ENCODE results near the gene FGD3. TPM values are rescaled to one million over a fixed set of nuclear protein-coding genes. Genes with fewer than 3 reads are reported as not detected.

The FGD3 gene
- total RNA-seq, 2 experiments from 2014 or later: 41.8 to 66.7 TPM

DNA sequence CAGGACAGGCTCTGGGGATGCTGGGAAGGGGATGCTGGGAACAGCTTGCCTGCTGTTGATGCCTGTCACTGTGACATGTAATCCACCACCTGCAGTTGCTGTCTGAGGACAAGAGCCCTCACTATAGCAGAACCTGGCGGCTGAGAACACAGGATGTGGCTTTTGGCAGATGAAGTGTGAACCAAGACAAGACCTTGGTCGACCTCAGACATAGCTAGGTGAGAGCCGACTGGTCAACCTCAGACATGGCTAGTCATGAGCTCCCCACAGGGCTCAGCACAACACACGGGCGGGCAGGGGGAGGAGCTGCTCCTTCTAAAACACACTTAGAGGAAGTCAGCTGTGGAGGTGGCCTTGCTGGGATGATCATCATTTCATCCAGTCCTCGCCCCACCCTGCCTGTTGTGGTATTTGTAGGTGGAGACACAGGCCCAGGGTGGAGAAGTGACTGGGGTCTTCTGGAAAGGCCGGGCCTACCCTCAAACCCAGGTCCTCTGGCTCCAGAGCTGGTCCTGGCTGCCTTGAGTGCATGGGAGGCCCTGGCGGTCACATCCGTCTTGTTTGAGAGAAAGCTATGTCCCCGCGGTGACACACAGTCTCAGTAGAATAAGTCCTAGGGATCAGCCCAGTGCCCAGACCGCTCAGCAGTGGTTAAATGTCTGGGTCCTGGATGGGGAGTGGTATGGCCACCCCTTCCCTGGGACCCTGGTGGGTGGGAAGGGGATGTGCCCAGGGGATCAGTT is 117.2 kb downstream of the FGD3 start:
- peak overlapping the region; percentile 76 for H3K4me3 Mint-ChIP-seq
- ChIA-PET POLR2A (interaction anchor here (0.6 to 1.5 kb wide), 13 partner anchors 10 to 1204 kb away, joined by 3 to 10 read pairs (median 4); partner anchors contain the start of gene CARD19), CTCF (interaction anchor here (0.6 to 2.1 kb wide), 8 partner anchors 23 to 501 kb away, joined by 3 to 9 read pairs (median 3); no protein-coding TSS in a partner anchor)
- peaks cover 51% of the 10 kb centered on the region for H3K36me3 Mint-ChIP-seq (ENCODE audit: low read depth)
- H3K4me1 Mint-ChIP-seq: peaks cover 94% of the 10 kb centered on the region
- intact Hi-C loops (cut with DNase I, micrococcal nuclease): loop anchor here (1.0 to 5.0 kb wide), 8 partner anchors 18 to 503 kb away; partner anchors contain the start of genes FAM120AOS (in 1 of the 2) and NINJ1 (in 1 of the 2)
- H3K27ac Mint-ChIP-seq: peak overlapping the region; percentile 98
- ATAC-seq (peak; percentile 90), DNase-seq (peak; percentile 96)
- H3K9me3 Mint-ChIP-seq (ENCODE audit: low read depth): peaks cover 4% of the 10 kb centered on the region
- no peaks in the 10 kb centered on the region for H3K27me3 Mint-ChIP-seq

DNA sequence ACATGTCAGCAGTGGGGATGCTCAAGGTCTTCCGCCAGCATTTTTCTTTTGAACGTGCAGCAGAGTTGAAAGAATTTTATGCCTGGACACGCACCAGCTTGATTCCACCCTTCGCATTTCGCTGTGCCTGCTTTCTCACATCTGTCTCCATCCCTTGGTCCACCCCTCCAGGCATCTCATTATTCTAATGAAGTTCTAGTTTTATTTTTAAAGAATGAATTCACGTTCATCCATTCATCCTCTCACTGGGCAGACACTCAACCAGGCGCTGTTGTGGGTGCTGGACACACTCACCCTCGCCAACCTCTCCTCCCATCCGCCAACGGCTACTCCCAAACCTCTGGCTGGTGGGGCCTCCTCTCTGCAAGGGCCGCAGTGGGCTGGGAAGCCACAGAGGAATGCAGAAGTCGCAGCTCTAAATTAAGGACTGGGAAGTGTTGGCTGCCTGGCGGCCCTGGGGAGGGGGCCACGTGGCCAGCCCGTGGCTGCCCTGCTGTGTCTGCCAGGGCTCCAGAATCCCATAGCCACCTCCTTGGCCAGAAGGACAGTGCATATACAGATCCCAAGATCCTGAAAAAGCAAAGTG is 117.9 kb downstream of the FGD3 start:
- Mint-ChIP-seq H3K4me3 (peak overlapping the region; percentile 76), H3K4me1 (peaks cover 91% of the 10 kb centered on the region), H3K9me3 (ENCODE audit: low read depth) (peaks cover 4% of the 10 kb centered on the region), H3K36me3 (ENCODE audit: low read depth) (peaks cover 49% of the 10 kb centered on the region), H3K27me3 (no peaks in the 10 kb centered on the region), H3K27ac (peak overlapping the region; percentile 98)
- CTCF ChIA-PET: interaction anchor here (0.6 to 2.1 kb wide), 8 partner anchors 23 to 62 kb away, joined by 3 to 9 read pairs (median 4); no protein-coding TSS in a partner anchor
- POLR2A ChIA-PET: interaction anchor here (0.6 to 1.5 kb wide), 7 partner anchors 10 to 810 kb away, joined by 3 to 10 read pairs (median 5); partner anchors contain the start of gene CARD19
- intact Hi-C loops (cut with DNase I, micrococcal nuclease): loop anchor here in 1 of 2 experiments (2.0 kb wide), 2 partner anchors 18 to 388 kb away; partner anchors contain the start of gene FAM120AOS
- DNase-seq (no peak), ATAC-seq (no peak)

DNA sequence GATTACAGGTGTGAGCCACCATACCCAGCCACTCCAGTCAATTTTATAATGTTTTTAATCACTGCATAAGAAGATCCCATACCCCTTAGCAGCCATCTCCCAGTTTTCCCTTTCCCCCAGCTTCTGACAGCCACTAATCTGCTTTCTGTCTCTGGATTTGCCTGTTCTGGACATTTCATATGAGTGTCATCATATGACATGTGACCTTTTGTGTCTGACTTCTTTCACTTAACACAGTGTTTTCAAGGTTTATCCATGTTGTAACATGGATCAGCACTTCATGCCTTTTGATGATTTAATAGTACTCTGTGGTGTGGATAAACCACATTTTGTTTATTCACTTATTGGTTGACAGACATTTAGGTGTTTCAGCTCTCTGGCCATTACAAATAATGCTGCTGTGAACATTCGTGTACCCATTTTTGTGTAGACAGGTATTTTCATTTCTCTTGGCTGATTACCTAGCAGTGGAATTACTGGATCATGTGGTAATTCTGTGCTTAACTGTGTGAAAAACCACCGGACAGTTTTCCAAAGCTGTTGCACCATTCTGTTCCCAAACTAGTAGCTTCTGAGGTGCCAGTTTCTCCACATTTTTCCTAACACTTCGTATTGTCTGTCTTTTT is 119.8 kb downstream of the FGD3 start:
- no peak for ATAC-seq

DNA sequence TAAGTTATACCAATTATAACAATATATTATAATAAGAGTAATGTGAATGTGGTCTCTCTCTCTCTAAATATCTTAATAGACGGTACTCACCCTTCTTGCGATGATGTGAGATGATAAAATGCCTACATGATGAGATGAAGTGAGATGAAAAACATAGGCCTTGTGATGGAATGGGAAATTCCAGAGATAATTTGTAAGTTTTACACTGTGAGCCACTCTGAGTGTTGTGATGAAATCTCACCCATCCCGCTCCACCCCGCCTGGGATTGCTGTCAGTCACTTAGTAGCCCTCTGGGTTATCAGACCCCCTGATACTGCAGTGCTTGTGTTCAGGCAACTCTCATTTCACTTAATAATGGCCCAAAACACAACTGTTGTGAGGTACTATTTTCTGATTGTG is 121.6 kb downstream of the FGD3 start:
- ATAC-seq (no peak), DNase-seq (no peak)
- intact Hi-C loops (cut with DNase I, micrococcal nuclease): no loop called here
- H3K4me3 Mint-ChIP-seq: no peak overlapping the region
- peaks cover 51% of the 10 kb centered on the region for H3K36me3 Mint-ChIP-seq (ENCODE audit: low read depth)
- H3K9me3 Mint-ChIP-seq (ENCODE audit: low read depth): peaks cover 4% of the 10 kb centered on the region
- peaks cover 84% of the 10 kb centered on the region for H3K4me1 Mint-ChIP-seq
- ChIA-PET POLR2A (no interaction called here), CTCF (interaction anchor here (0.6 to 1.2 kb wide), 3 partner anchors 23 to 78 kb away, joined by 3 read pairs; no protein-coding TSS in a partner anchor)
- peak overlapping the region; percentile 71 for H3K27ac Mint-ChIP-seq
- H3K27me3 Mint-ChIP-seq: no peaks in the 10 kb centered on the region

More for the DNA sequence above, 119.8 kb downstream of the FGD3 start:
- Mint-ChIP-seq H3K4me3 (no peak overlapping the region), H3K27me3 (no peaks in the 10 kb centered on the region), H3K4me1 (peaks cover 87% of the 10 kb centered on the region), H3K27ac (peak overlapping the region; percentile 91), H3K9me3 (ENCODE audit: low read depth) (peaks cover 4% of the 10 kb centered on the region), H3K36me3 (ENCODE audit: low read depth) (peaks cover 51% of the 10 kb centered on the region)
- DNase-seq: no peak
- CTCF ChIA-PET: interaction anchor here (0.7 kb wide), 1 partner anchor 24 kb away, joined by 4 read pairs; no protein-coding TSS in a partner anchor
- POLR2A ChIA-PET: no interaction called here
- intact Hi-C loops (cut with DNase I, micrococcal nuclease): no loop called here

DNA sequence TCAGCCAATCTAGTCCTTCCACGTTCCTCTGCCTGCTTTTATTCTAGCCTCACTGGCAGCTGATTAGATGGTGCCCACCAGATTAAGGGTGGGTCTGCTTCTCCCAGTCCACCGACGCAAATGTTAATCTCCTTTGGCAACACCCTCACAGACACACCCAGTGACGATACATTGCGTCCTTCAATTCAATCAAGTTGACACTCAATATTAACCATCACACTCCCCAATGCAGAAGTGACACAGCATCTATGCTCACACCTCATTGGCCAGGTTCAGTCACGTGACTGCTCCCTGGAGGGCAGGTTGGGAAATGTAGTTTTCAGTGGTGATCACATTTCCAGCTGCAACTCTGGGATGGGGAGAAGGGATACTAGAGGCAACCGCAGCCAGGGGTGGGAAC is 124.1 kb downstream of the FGD3 start:
- peaks cover 4% of the 10 kb centered on the region for H3K9me3 Mint-ChIP-seq (ENCODE audit: low read depth)
- ChIA-PET POLR2A (no interaction called here), CTCF (interaction anchor here (0.6 kb wide), 1 partner anchor 119 kb away, joined by 3 read pairs; no protein-coding TSS in a partner anchor)
- H3K4me3 Mint-ChIP-seq: no peak overlapping the region
- peaks cover 39% of the 10 kb centered on the region for H3K36me3 Mint-ChIP-seq (ENCODE audit: low read depth)
- intact Hi-C loops (cut with DNase I, micrococcal nuclease): no loop called here
- peaks cover 76% of the 10 kb centered on the region for H3K4me1 Mint-ChIP-seq
- no peaks in the 10 kb centered on the region for H3K27me3 Mint-ChIP-seq
- peak; percentile 54 for DNase-seq
- peak; percentile 42 for ATAC-seq
- H3K27ac Mint-ChIP-seq: peak overlapping the region; percentile 70

DNA sequence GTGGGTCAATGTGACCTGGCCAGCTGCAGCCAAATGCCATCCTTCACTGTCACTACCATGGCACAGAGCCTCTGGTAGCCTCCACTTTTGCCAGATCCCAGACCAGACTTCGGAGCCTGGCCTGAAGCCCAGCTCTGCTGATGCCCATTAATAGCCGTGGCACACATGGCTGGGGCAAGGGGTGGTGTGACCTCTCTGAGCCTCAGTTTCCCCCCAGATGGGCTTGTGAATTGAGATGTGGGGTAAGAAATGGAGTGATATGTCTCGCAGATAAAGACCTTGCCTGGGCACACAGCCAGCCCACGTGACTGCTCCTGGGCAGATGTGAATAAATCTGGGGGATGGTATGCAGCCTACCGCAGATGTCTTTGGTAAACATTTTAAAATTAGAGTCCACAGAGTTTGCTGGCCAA is 125.1 kb downstream of the FGD3 start:
- H3K27ac Mint-ChIP-seq: peak overlapping the region; percentile 33
- no peak overlapping the region for H3K4me3 Mint-ChIP-seq
- H3K36me3 Mint-ChIP-seq (ENCODE audit: low read depth): peaks cover 33% of the 10 kb centered on the region
- intact Hi-C loops (cut with DNase I, micrococcal nuclease): no loop called here
- H3K27me3 Mint-ChIP-seq: no peaks in the 10 kb centered on the region
- DNase-seq: no peak
- peaks cover 75% of the 10 kb centered on the region for H3K4me1 Mint-ChIP-seq
- ATAC-seq: no peak
- CTCF ChIA-PET: interaction anchor here (1.5 kb wide), 1 partner anchor 69 kb away, joined by 7 read pairs; no protein-coding TSS in a partner anchor
- peaks cover 4% of the 10 kb centered on the region for H3K9me3 Mint-ChIP-seq (ENCODE audit: low read depth)
- POLR2A ChIA-PET: no interaction called here

DNA sequence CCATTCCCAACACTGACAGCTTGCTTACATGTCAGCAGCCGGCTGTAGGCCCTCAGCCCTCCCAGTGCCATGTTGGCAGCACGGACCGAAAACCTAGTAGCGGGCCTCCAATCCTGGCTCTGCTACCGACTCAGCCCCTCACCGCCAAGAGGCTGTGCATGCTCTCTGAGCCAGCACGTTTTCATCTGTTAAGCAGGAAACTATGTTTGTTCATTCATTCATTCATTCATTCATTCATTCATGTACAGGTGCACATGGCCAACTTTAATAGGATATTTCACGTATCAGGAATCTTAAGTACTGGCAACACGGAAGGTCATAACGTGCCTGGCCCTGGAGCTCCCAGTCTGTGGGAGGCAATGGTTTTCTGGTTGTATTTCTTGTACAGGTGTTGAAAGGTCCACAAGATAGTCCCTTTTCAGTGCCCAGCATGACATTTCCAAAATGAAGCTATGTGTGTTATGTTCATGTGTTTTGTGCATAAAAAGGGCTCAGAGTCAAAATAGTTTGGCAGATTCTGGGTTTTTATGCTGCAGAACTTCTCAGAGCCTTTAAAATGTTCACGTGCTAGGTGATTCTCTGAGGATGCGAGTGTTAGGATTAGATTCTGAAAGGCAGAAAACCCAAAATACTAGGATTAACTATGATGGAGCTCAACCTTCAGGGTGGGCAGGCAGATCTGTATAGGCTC is 128.9 kb downstream of the FGD3 start:
- H3K36me3 Mint-ChIP-seq (ENCODE audit: low read depth): peaks cover 28% of the 10 kb centered on the region
- no peak overlapping the region for H3K27ac Mint-ChIP-seq

DNA sequence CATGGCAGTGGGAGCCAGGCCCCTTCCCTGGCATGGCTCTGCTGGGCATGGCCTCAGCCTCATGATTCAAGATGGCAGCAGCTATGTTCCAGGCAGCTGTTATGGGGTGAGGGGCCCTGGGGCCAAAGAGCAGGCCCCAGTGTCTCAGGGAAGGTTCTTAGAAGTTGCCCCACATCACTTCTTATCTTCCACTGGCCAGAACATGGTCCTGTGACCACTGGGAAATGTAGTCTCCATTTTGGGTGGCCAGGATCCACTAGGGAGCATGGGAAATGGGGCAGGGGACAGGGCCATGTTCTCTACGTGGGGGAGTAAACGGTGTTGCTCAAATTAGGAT is 129.4 kb downstream of the FGD3 start:
- Mint-ChIP-seq H3K4me1 (peaks cover 48% of the 10 kb centered on the region), H3K27ac (no peak overlapping the region), H3K36me3 (ENCODE audit: low read depth) (peaks cover 29% of the 10 kb centered on the region), H3K4me3 (no peak overlapping the region), H3K27me3 (no peaks in the 10 kb centered on the region), H3K9me3 (ENCODE audit: low read depth) (no peaks in the 10 kb centered on the region)
- intact Hi-C loops (cut with DNase I, micrococcal nuclease): no loop called here
- ChIA-PET CTCF (no interaction called here), POLR2A (no interaction called here)
- DNase-seq: no peak
- ATAC-seq: no peak

More for the DNA sequence above, 128.9 kb downstream of the FGD3 start:
- peaks cover 47% of the 10 kb centered on the region for H3K4me1 Mint-ChIP-seq
- no peaks in the 10 kb centered on the region for H3K9me3 Mint-ChIP-seq (ENCODE audit: low read depth)
- H3K27me3 Mint-ChIP-seq: no peaks in the 10 kb centered on the region
- H3K4me3 Mint-ChIP-seq: no peak overlapping the region
- DNase-seq: no peak
- ChIA-PET CTCF (no interaction called here), POLR2A (no interaction called here)
- intact Hi-C loops (cut with DNase I, micrococcal nuclease): no loop called here
- no peak for ATAC-seq

DNA sequence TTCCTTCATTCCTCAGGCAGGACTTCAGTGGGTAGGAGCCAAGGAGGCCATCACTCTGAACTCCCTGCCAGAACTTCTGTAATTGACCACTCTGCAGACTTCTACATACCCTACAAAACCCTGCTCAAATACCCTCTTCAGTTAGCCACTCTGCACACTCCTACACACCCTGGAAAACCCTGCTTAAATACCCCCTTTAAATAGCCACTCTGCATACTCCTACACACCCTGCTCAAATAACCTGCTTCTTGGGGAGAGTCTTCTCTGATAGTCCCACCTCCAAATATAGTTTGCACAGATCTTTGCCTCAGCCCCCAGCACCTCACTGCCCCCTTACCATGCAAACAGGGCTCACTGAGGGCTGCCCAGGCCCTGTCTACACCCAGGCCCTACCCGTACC is 130.0 kb downstream of the FGD3 start:
- Mint-ChIP-seq H3K4me3 (no peak overlapping the region), H3K36me3 (ENCODE audit: low read depth) (peaks cover 31% of the 10 kb centered on the region), H3K27me3 (no peaks in the 10 kb centered on the region), H3K27ac (no peak overlapping the region), H3K9me3 (ENCODE audit: low read depth) (no peaks in the 10 kb centered on the region), H3K4me1 (peaks cover 46% of the 10 kb centered on the region)
- intact Hi-C loops (cut with DNase I, micrococcal nuclease): no loop called here
- ATAC-seq: no peak
- POLR2A ChIA-PET: no interaction called here
- DNase-seq: no peak
- CTCF ChIA-PET: no interaction called here

DNA sequence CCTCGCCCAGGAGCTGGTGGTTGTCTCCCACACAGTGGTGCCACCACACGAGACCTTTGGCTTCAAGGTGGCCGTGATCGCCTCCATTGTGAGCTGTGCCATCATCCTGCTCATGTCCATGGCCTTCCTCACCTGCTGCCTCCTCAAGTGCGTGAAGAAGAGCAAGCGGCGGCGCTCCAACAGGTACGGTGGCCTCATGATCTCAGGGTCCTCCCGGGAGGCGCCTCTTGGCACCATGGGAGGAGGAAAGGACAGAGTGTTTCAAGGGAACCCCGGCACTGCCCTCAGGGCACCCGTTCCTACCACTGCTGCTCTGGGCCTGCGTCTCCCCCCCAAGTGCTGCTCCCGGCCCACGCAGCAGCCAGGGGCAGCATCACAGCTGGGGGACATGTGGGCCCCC is 130.5 kb downstream of the FGD3 start:
- H3K27me3 Mint-ChIP-seq: no peaks in the 10 kb centered on the region
- H3K4me3 Mint-ChIP-seq: no peak overlapping the region
- no peaks in the 10 kb centered on the region for H3K9me3 Mint-ChIP-seq (ENCODE audit: low read depth)
- DNase-seq (peak; percentile 1), ATAC-seq (no peak)
- CTCF ChIA-PET: no interaction called here
- POLR2A ChIA-PET: no interaction called here
- no peak overlapping the region for H3K27ac Mint-ChIP-seq
- H3K4me1 Mint-ChIP-seq: peaks cover 46% of the 10 kb centered on the region
- peaks cover 30% of the 10 kb centered on the region for H3K36me3 Mint-ChIP-seq (ENCODE audit: low read depth)
- intact Hi-C loops (cut with DNase I, micrococcal nuclease): no loop called here

DNA sequence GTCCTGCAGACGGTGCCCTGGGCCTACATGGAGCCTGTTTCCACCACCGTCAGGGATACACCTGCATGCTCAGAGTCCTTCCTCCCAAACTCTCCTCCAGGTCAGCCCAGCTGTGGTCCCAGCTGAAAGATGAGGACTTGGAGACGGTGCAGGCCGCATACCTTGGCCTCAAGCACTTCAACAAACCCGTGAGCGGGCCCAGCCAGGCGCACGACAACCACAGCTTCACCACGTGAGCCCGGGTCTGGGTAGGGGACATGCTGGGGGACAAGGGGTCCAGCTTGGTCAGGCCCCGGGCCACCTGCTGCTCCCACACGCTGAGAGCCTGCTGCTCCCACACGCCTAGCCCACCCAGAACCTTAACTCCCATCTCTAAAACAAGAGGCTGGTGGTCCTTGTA is 132.0 kb downstream of the FGD3 start:
- no peaks in the 10 kb centered on the region for H3K9me3 Mint-ChIP-seq (ENCODE audit: low read depth)
- intact Hi-C loops (cut with DNase I, micrococcal nuclease): no loop called here
- H3K4me3 Mint-ChIP-seq: no peak overlapping the region
- no peaks in the 10 kb centered on the region for H3K27me3 Mint-ChIP-seq
- peaks cover 45% of the 10 kb centered on the region for H3K4me1 Mint-ChIP-seq
- DNase-seq: peak; percentile 1
- H3K36me3 Mint-ChIP-seq (ENCODE audit: low read depth): peaks cover 38% of the 10 kb centered on the region
- no peak overlapping the region for H3K27ac Mint-ChIP-seq
- ChIA-PET POLR2A (no interaction called here), CTCF (interaction anchor here (0.5 to 2.0 kb wide), 2 partner anchors 52 to 76 kb away, joined by 3 to 10 read pairs; no protein-coding TSS in a partner anchor)
- ATAC-seq: no peak

Measured in activated CD4-positive, alpha-beta T cell treated with anti-CD3 and anti-CD28 coated beads for 36 hours (primary cell).